ENCODE data around the gene WNT1. TPM values are rescaled to one million over a fixed set of nuclear protein-coding genes. Genes with fewer than 3 reads are reported as not detected.
A peak's percentile ranks its signal among the peaks of the same experiment; 100 is the strongest.

Gene WNT1
- total and polyA plus RNA-seq, 10 of the 15 experiments (the other 5 are each of a cell fraction or from before 2014, with no cell fraction given): not detected

- SMC1A ChIA-PET (ENCODE audit: uncharacterized antibody, unreplicated experiment): interaction anchor here (1.0 to 4.7 kb wide), 10 partner anchors 11 to 203 kb away, joined by 3 to 47 read pairs (median 6); partner anchors contain the start of genes DDX23, PRKAG1 and WNT1
- RAD21 ChIA-PET (ENCODE audit: unreplicated experiment): interaction anchor here (0.7 to 5.4 kb wide), 15 partner anchors 11 to 641 kb away, joined by 3 to 62 read pairs (median 6); partner anchors contain the start of genes ARF3, DDX23, KMT2D and LMBR1L
- POLR2A ChIA-PET: interaction anchor here (0.6 to 6.0 kb wide), 7 partner anchors 10 to 147 kb away, joined by 3 to 52 read pairs (median 11); partner anchors contain the start of genes DDX23 and PRKAG1
Observed at GRCh38 chr12:48998497-48999353, 20.6 kb downstream of the WNT1 start.

More at GRCh38 chr12:48998497-48999353, 20.6 kb downstream of the WNT1 start:
- intact Hi-C loops (cut with micrococcal nuclease; ENCODE audit: unreplicated experiment) (loop anchor here (1.0 to 5.0 kb wide), 3 partner anchors 20 to 96 kb away; partner anchors contain the start of genes DHH and PRKAG1), in situ Hi-C loops (cut with MboI) (no loop called here)
- FAIRE-seq (no peak), DNase-seq (ENCODE audit: low read depth, low spot score) (no peak), ATAC-seq (peak; percentile 28)
- CTCF ChIA-PET: interaction anchor here (0.6 to 14.1 kb wide), 18 partner anchors 11 to 237 kb away, joined by 3 to 172 read pairs (median 10); partner anchors contain the start of genes DDX23, DHH, PRKAG1 and RHEBL1
- BruUV-seq (replicated peaks): no TSS peak
- peaks cover 5% of the 10 kb centered on the region for H3K79me2 ChIP-seq (ENCODE audit: control insufficient read depth, insufficient read depth, low read length)
- peak overlapping the region; percentile 94 for H3K4me2 ChIP-seq (ENCODE audit: control insufficient read depth, insufficient read depth)
- H4K20me1 ChIP-seq (ENCODE audit: control insufficient read depth, insufficient read depth): peaks cover 3% of the 10 kb centered on the region
- H3K27me3 ChIP-seq (replicated peaks in 1 of 2; ENCODE audit: control insufficient read depth in 2 of 2, insufficient read depth in 2 of 2, low read length in 1 of 2): no peaks in the 10 kb centered on the region
- TF ChIP-seq KDM1A (IDR thresholded peaks at IDR 0.05; ENCODE audit: borderline replicate concordance): no peak
- no peak for TF ChIP-seq SMARCA5 (IDR thresholded peaks at IDR 0.05)
- TF ChIP-seq ETV6 (conservative IDR thresholded peaks at IDR 0.05 in 1 of 2, IDR thresholded peaks at IDR 0.05 in 1 of 2; ENCODE audit: borderline replicate concordance in 1 of 2, low read depth in 1 of 2): no peak
- 0 out of 2 replicates have a peak, but pooled peaks have one; percentile 10 for TF ChIP-seq YY1 (IDR thresholded peaks at IDR 0.05; ENCODE audit: low read depth, low read length)
- TF ChIP-seq POLR2A (IDR thresholded peaks at IDR 0.05; ENCODE audit: low read depth, low read length): peak; percentile 64; the same call in 1 of the 2 replicates
- no peak for TF ChIP-seq USF2 (IDR thresholded peaks at IDR 0.05; ENCODE audit: borderline replicate concordance, low read depth, low read length)
- TF ChIP-seq EED (IDR thresholded peaks at IDR 0.05; ENCODE audit: low read depth): no peak
- TF ChIP-seq LARP7 (IDR thresholded peaks at IDR 0.05): 0 out of 2 replicates have a peak, but pooled peaks have one; percentile 5
- peak; percentile 73 to 93; a peak in 3 of 4 replicates for TF ChIP-seq BHLHE40 (IDR thresholded peaks at IDR 0.05; ENCODE audit: borderline replicate concordance in 1 of 2, low read depth in 2 of 2, low read length in 1 of 2)
- peak; percentile 43; the same call in 1 of the 2 replicates for TF ChIP-seq MAX (IDR thresholded peaks at IDR 0.05; ENCODE audit: low read depth, low read length)
- peak; percentile 59 for TF ChIP-seq IKZF1 (conservative IDR thresholded peaks at IDR 0.05)
- TF ChIP-seq NR2C1 (IDR thresholded peaks at IDR 0.05): no peak
- peak; percentile 64 for TF ChIP-seq MYC (IDR thresholded peaks at IDR 0.05; ENCODE audit: insufficient read depth, insufficient read length, insufficient replicate concordance, low read length, severe bottlenecking)
- 0 out of 2 replicates have a peak, but pooled peaks have one; percentile 6 for TF ChIP-seq TCF3 (IDR thresholded peaks at IDR 0.05; ENCODE audit: borderline replicate concordance, insufficient read depth, low read depth, low read length)
- TF ChIP-seq MXI1 (IDR thresholded peaks at IDR 0.05; ENCODE audit: low read depth, low read length): peak; percentile 38
- no peak for TF ChIP-seq IRF3 (IDR thresholded peaks at IDR 0.05)
- peak; percentile 31; the same call in 1 of the 2 replicates for TF ChIP-seq NBN (IDR thresholded peaks at IDR 0.05)
- H3K4me1 ChIP-seq (ENCODE audit: control insufficient read depth, insufficient read depth, low read length): peaks cover 27% of the 10 kb centered on the region
- peak overlapping the region; percentile 62; the same call in 1 of the 2 replicates for H3K9ac ChIP-seq (ENCODE audit: control insufficient read depth, insufficient read depth, low read length)
- H3K9me3 ChIP-seq (replicated peaks; ENCODE audit: control insufficient read depth, insufficient read depth, low read length): no peaks in the 10 kb centered on the region
- WGBS (ENCODE audit: insufficient coverage, insufficient replicate concordance, low lambda C conversion rate, missing lambda C conversion rate): 4% methylated on average over 44 of the region's 48 CpGs
- H3K4me3 ChIP-seq: peak overlapping the region; percentile 69
- no peak overlapping the region; the same call in 1 of the 2 replicates for H3K27ac ChIP-seq (ENCODE audit: control insufficient read depth, insufficient read depth)
- peaks cover 5 to 11% of the 10 kb centered on the region in 2 experiments for H3K36me3 ChIP-seq (ENCODE audit: control insufficient read depth in 2 of 2, insufficient read depth in 2 of 2, low read length in 1 of 2)
- H2AFZ ChIP-seq (ENCODE audit: control insufficient read depth, low read depth, low read length): peak overlapping the region; percentile 73

Data from GM12878 (cell line).